Endothelial cell of umbilical vein (primary cell): Measurements from ENCODE around the gene SMIM30. TPM values are rescaled to one million over a fixed set of nuclear protein-coding genes. Genes with fewer than 3 reads are reported as not detected.

Experiments
- BruUV-seq: library from RNA; stranded (reverse); fragments of 400-500 nt; replicated peaks from 2 replicates; lab custom pipeline; 2021; lab: Mats Ljungman, UMichigan
- CTCF ChIA-PET: fragments of 300-600, 350-600 bp; sonication (Branson Sonifier 250); formaldehyde crosslinking; loops from one replicate; lab custom pipeline; 2021; ENCODE audit warnings: antibody characterized with exemption, inconsistent platforms; lab: Charles Lee
- POLR2A ChIA-PET: fragments of 300-600, 350-600 bp; sonication (Branson Sonifier 250); formaldehyde crosslinking; loops from one replicate; lab custom pipeline; 2021; ENCODE audit warnings: antibody characterized with exemption, inconsistent platforms; lab: Charles Lee
- DNase-seq: peaks from one replicate; pipeline ENCODE4 v3.0.0-alpha.2; 2011; ENCODE audit warnings: low read depth, low spot score
- FAIRE-seq: peaks from 2 replicates; lab custom pipeline; 2011; peaks lifted over from hg19 to GRCh38; lab: Jason Lieb, UNC
- H2AFZ ChIP-seq: 2 replicates; pipeline ENCODE4 v1.6.0; 2012; ENCODE audit warnings: low read depth, low read length, control low read depth, inconsistent platforms
- H3K27ac ChIP-seq: 2 replicates; pipeline ENCODE4 v1.5.1; 2011; ENCODE audit warnings: low read depth, mild to moderate bottlenecking, control low read depth, low read length, moderate library complexity; ENCODE audit not compliant: insufficient read depth
- H3K27me3 ChIP-seq, 2 experiments: 2 replicates each; pipeline versions ENCODE4 v1.6.0 to v1.6.1; 2011; ENCODE audit warnings: low read length in 2 of 2, mixed read lengths in 1 of 2; ENCODE audit not compliant: control insufficient read depth in 2 of 2, insufficient read depth in 2 of 2
- H3K36me3 ChIP-seq, 2 experiments: 2 replicates in 1 of 2; 3 replicates in 1 of 2; pipeline ENCODE4 v1.5.1; 2011; ENCODE audit warnings: low read length in 2 of 2, mild to moderate bottlenecking in 1 of 2, moderate library complexity in 1 of 2; ENCODE audit not compliant: control insufficient read depth in 2 of 2, insufficient read depth in 2 of 2; ENCODE audit errors: extremely low read depth in 1 of 2
- H3K4me1 ChIP-seq: 3 replicates; pipeline ENCODE4 v1.5.1; 2011; ENCODE audit warnings: mild to moderate bottlenecking, low read length; ENCODE audit not compliant: control insufficient read depth, insufficient read depth; ENCODE audit errors: extremely low read depth
- H3K4me2 ChIP-seq: 2 replicates; pipeline ENCODE4 v1.6.1; 2011; ENCODE audit warnings: low read length, control low read depth, mixed read lengths; ENCODE audit not compliant: insufficient read depth
- H3K4me3 ChIP-seq, 3 experiments: fragments of 200-600 bp in 1 of 3; sonication (generic), shearing (Covaris generic) in 1 of 3; replicated peaks in 1 of 3; 2 replicates each; pipeline ENCODE4 v1.5.1; 2011 to 2016; ENCODE audit warnings: control low read depth in 3 of 3, low read length in 3 of 3, mild to moderate bottlenecking in 2 of 3, inconsistent platforms in 1 of 3, low read depth in 1 of 3, moderate library complexity in 1 of 3; ENCODE audit not compliant: insufficient read depth in 1 of 3
- H3K79me2 ChIP-seq: 2 replicates; pipeline ENCODE4 v1.6.0; 2012; ENCODE audit warnings: low read length, inconsistent platforms; ENCODE audit not compliant: control insufficient read depth, insufficient read depth
- H3K9ac ChIP-seq: replicated peaks from 2 replicates; pipeline ENCODE3; 2011; ENCODE audit warnings: low read length, control low read depth; ENCODE audit not compliant: insufficient read depth; ENCODE audit errors: extremely low read depth
- H3K9me1 ChIP-seq: replicated peaks from 3 replicates; pipeline ENCODE4 v1.6.0; 2011; ENCODE audit warnings: mild to moderate bottlenecking, low read length; ENCODE audit not compliant: control insufficient read depth, insufficient read depth; ENCODE audit errors: extremely low read depth
- H3K9me3 ChIP-seq: replicated peaks from 2 replicates; pipeline ENCODE4 v1.5.1; 2012; ENCODE audit warnings: low read length, inconsistent platforms; ENCODE audit not compliant: control insufficient read depth, insufficient read depth
- H4K20me1 ChIP-seq: replicated peaks from 2 replicates; pipeline ENCODE3; 2011; ENCODE audit warnings: mild to moderate bottlenecking, low read length; ENCODE audit not compliant: control insufficient read depth, insufficient read depth; ENCODE audit errors: extremely low read depth
- EZH2 ChIP-seq: IDR thresholded peaks from 2 replicates; pipeline ENCODE4 v1.6.1; 2012; ENCODE audit warnings: borderline replicate concordance, low read depth, mild to moderate bottlenecking, moderate library complexity, low read length, inconsistent platforms; ENCODE audit not compliant: severe bottlenecking
- FOS ChIP-seq: IDR thresholded peaks from 2 replicates; pipeline ENCODE4 v1.6.1; 2011; ENCODE audit warnings: mild to moderate bottlenecking, low read length, moderate library complexity, borderline replicate concordance; ENCODE audit not compliant: insufficient read depth
- GATA2 ChIP-seq: IDR thresholded peaks from 2 replicates; pipeline ENCODE4 v1.7.0; 2011; ENCODE audit warnings: low read depth, mild to moderate bottlenecking, moderate library complexity, mixed read lengths, low read length; ENCODE audit not compliant: insufficient read length, insufficient read depth
- JUN ChIP-seq: IDR thresholded peaks from 2 replicates; pipeline ENCODE4 v1.6.1; 2011; ENCODE audit warnings: borderline replicate concordance, low read depth; ENCODE audit not compliant: insufficient read length, insufficient read depth
- MYC ChIP-seq: IDR thresholded peaks from one replicate; pipeline ENCODE4 v1.6.1; 2011; ENCODE audit warnings: mild to moderate bottlenecking, low read depth, low read length
- POLR2A ChIP-seq: IDR thresholded peaks from 2 replicates; pipeline ENCODE4 v1.6.1; 2012; ENCODE audit warnings: low read depth, mild to moderate bottlenecking, control low read depth, low read length
- POLR2AphosphoS5 ChIP-seq: IDR thresholded peaks from 2 replicates; pipeline ENCODE4 v1.6.1; 2012; ENCODE audit warnings: low read depth, mild to moderate bottlenecking, control low read depth, low read length, moderate library complexity; ENCODE audit not compliant: insufficient read depth
- dilution Hi-C: fragments of 300-500 bp; cut with MboI; formaldehyde crosslinking; loops from one replicate; pipeline ENCODE4 v1.15.0; 2019; ENCODE audit warnings: low sequenced_read_pairs; ENCODE audit not compliant: extremely low pct_ligation_motif_present
- intact Hi-C: fragments of 100-400 bp; cut with micrococcal nuclease; formaldehyde crosslinking; loops from one replicate; pipeline ENCODE4 v1.10.0; 2022
- polyA plus RNA-seq, 4 experiments: library from polyadenylated mRNA; depleted of rRNA in 3 of 4; stranded (reverse) in 3 of 4; unstranded in 1 of 4; fragments of >200 nt; gene quantifications; 2 replicates each; pipeline versions ENCODE4 v1.2.1 to v1.2.3, GENCODE V29; 2011 to 2012; ENCODE audit warnings: missing spikeins in 1 of 4
- total RNA-seq: library from RNA; stranded (reverse); gene quantifications from 2 replicates; pipeline ENCODE4 v1.2.3, GENCODE V29; 2021
- TF ChIP-seq, protein P1 (sequence below): IDR thresholded peaks from 2 replicates; pipeline ENCODE4 v1.6.1; 2011; ENCODE audit not compliant: insufficient read depth, insufficient read length
- TF ChIP-seq, protein P2 (sequence below), 2 donors: IDR thresholded peaks; 1 replicate in 1 of 2; 2 replicates in 1 of 2; pipeline ENCODE4 v1.5.1; 2011; ENCODE audit warnings: low read length in 2 of 2, mild to moderate bottlenecking in 2 of 2, moderate library complexity in 2 of 2, control low read depth in 1 of 2, inconsistent platforms in 1 of 2, low read depth in 1 of 2; ENCODE audit not compliant: insufficient read depth in 1 of 2; ENCODE audit errors: extremely low read depth in 1 of 2

The SMIM30 gene
- total and polyA plus RNA-seq, 2 donors (not counting 3 experiments of a cell fraction or from before 2014, with no cell fraction given), result 26.3 to 39.1 TPM

DNA sequence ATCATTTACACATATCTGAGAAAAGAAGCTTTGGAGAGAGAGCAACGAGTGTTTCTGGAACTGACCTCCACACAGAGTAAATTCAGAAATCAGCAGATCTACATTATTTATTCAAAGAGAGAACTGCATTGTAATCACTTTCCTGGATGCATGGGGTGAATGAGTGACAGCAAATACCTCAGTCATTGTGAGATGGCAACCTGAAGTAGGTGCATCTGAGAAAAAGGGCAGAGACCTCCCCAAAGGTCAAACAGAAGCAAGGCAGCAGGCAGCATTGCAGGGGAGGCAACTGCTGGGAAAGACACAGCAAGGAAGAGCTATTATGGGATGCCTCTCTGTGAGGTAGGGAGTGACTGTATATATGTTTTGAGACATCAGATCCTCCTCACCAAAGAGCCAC lies 26.5 kb upstream of the SMIM30 start:
- Histone ChIP-seq H3K27ac (no peak overlapping the region), H3K4me3 (no peak overlapping the region), H3K4me2 (no peak overlapping the region), H3K27me3 (no peaks in the 10 kb centered on the region), H3K4me1 (no peaks in the 10 kb centered on the region), H4K20me1 (no peaks in the 10 kb centered on the region), H3K9ac (no peak overlapping the region), H3K36me3 (no peaks in the 10 kb centered on the region), H3K9me1 (no peaks in the 10 kb centered on the region), H3K79me2 (no peaks in the 10 kb centered on the region), H2AFZ (no peak overlapping the region), H3K9me3 (no peaks in the 10 kb centered on the region)
- TF ChIP-seq MYC, result no peak
- ChIA-PET POLR2A (no interaction called here), CTCF (interaction anchor here (1.4 kb wide), 1 partner anchor 15 kb away, joined by 3 read pairs; no protein-coding TSS in a partner anchor)
- intact Hi-C loops, result no loop called here
- BruUV-seq, result no TSS peak
- FAIRE-seq, result no peak
- dilution Hi-C loops, result no loop called here
- no peak for DNase-seq

DNA sequence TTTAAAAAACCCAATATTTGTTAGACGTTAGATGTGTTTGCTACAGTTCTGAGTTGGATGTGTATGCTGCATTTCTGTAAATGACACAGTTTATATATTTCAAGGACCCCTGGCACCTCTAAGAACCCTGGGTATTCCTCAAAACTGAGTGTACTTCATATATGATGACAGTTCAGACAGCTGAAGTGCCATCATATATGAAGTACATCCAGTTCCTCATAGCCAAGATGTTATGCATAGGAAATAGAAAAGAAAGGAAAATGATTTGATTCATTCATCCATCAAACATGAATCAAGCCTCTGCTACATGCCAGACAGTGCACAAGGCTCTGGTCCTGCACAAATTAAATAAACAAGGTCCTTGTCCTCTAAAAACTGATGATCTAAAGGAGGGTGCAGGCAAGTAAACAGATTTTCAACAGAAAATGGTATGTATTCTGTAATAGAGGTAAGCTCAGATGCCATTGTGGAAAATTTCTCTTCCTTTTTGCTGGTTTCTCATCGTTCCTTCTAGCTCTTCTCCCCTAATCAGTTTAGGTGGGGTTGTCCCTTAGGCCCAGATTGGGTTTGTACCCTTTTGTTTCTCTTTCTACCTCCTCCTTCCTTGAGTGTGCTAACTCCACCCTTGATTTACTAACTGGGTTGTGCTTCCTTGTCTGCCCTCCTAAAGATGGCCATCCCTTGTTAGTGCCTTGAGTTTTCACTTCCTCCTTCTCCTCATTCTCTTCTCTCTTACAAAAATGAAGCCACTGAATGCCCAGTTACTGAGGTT lies 25.3 kb upstream of the SMIM30 start:
- H3K9me3 ChIP-seq, result no peaks in the 10 kb centered on the region
- no peaks in the 10 kb centered on the region for H3K79me2 ChIP-seq
- no peaks in the 10 kb centered on the region for H3K36me3 ChIP-seq
- BruUV-seq, result no TSS peak
- H3K9ac ChIP-seq, result no peak overlapping the region
- no peaks in the 10 kb centered on the region for H4K20me1 ChIP-seq
- ChIA-PET POLR2A (no interaction called here), CTCF (interaction anchor here (1.4 kb wide), 1 partner anchor 16 kb away, joined by 3 read pairs; no protein-coding TSS in a partner anchor)
- no peak overlapping the region for H3K4me3 ChIP-seq
- no peak overlapping the region for H2AFZ ChIP-seq
- no peak for TF ChIP-seq JUN
- TF ChIP-seq, protein P1, sequence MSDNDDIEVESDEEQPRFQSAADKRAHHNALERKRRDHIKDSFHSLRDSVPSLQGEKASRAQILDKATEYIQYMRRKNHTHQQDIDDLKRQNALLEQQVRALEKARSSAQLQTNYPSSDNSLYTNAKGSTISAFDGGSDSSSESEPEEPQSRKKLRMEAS, result no peak
- TF ChIP-seq, protein P2, sequence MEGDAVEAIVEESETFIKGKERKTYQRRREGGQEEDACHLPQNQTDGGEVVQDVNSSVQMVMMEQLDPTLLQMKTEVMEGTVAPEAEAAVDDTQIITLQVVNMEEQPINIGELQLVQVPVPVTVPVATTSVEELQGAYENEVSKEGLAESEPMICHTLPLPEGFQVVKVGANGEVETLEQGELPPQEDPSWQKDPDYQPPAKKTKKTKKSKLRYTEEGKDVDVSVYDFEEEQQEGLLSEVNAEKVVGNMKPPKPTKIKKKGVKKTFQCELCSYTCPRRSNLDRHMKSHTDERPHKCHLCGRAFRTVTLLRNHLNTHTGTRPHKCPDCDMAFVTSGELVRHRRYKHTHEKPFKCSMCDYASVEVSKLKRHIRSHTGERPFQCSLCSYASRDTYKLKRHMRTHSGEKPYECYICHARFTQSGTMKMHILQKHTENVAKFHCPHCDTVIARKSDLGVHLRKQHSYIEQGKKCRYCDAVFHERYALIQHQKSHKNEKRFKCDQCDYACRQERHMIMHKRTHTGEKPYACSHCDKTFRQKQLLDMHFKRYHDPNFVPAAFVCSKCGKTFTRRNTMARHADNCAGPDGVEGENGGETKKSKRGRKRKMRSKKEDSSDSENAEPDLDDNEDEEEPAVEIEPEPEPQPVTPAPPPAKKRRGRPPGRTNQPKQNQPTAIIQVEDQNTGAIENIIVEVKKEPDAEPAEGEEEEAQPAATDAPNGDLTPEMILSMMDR (IDR thresholded peaks at IDR 0.05; ENCODE audit: extremely low read depth in 1 of 2, insufficient read depth in 1 of 2, low read depth in 1 of 2, low read length in 2 of 2), result no peak
- no peak for TF ChIP-seq POLR2A
- TF ChIP-seq FOS, result no peak
- TF ChIP-seq EZH2, result no peak
- TF ChIP-seq POLR2AphosphoS5, result no peak
- no peak for TF ChIP-seq MYC
- TF ChIP-seq GATA2, result no peak
- dilution Hi-C loops (no loop called here), intact Hi-C loops (no loop called here)
- no peak overlapping the region for H3K27ac ChIP-seq
- H3K4me2 ChIP-seq, result no peak overlapping the region
- DNase-seq (no peak), FAIRE-seq (no peak)
- no peaks in the 10 kb centered on the region for H3K4me1 ChIP-seq
- H3K27me3 ChIP-seq, result no peaks in the 10 kb centered on the region
- H3K9me1 ChIP-seq, result no peaks in the 10 kb centered on the region
